GM12875 (cell line): ENCODE results near the gene EXOG.

Experiments
- H3K4me3 ChIP-seq: one replicate; pipeline ENCODE4 v1.5.1; 2011; ENCODE audit warnings: low read depth, low read length, control low read depth
- TF ChIP-seq, protein P1 (sequence below): IDR thresholded peaks from 2 replicates; pipeline ENCODE4 v1.5.1; 2011; ENCODE audit warnings: low read depth, mild to moderate bottlenecking, control low read depth, inconsistent platforms, low read length, moderate library complexity, borderline replicate concordance; ENCODE audit not compliant: insufficient read depth

EXOG gene

DNA sequence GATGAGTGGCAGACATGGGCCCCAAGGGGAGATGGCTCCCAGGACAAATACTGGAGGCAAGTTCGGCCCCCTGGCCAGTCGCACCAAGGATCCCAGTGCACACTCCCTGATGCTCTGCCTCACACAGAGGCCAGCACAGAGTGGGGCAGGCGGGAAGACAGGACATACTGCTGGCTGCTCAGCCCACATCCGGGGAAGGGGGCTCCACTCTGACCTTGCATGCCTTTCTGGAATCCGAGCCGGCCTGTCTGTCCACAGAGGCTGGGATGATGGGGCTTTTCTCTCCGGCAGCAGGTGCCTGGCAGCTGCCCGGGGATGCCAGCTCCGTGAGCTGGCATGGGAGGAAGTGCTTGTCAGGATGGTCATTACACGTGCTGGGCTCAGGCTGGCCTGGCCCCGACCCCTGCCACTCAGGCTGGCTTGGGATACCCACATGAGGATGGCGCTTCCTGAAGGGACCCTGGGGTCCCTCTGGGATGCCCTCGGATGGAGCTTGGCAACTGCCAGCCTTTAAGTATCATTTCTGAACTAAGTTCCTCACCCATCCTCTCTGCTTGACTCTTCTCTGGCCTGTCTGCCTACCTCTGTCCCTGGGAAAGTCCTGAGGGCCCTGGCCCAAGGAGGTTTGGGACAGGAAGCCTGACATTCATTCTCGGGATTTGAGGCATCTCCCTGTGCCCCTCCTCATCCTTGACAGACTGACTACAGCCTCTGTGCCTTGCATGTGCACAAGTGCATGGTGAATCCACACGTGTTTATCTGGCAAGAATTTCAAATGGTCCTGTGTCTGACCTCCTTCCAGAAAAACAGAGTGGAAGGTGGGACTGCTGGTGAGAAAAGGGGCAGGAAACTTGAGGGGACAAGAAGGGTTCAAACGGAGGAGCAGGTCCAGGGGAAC is 46.5 kb downstream of the EXOG start:
- TF ChIP-seq, protein P1, sequence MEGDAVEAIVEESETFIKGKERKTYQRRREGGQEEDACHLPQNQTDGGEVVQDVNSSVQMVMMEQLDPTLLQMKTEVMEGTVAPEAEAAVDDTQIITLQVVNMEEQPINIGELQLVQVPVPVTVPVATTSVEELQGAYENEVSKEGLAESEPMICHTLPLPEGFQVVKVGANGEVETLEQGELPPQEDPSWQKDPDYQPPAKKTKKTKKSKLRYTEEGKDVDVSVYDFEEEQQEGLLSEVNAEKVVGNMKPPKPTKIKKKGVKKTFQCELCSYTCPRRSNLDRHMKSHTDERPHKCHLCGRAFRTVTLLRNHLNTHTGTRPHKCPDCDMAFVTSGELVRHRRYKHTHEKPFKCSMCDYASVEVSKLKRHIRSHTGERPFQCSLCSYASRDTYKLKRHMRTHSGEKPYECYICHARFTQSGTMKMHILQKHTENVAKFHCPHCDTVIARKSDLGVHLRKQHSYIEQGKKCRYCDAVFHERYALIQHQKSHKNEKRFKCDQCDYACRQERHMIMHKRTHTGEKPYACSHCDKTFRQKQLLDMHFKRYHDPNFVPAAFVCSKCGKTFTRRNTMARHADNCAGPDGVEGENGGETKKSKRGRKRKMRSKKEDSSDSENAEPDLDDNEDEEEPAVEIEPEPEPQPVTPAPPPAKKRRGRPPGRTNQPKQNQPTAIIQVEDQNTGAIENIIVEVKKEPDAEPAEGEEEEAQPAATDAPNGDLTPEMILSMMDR: no peak
- no peak overlapping the region for H3K4me3 ChIP-seq

DNA sequence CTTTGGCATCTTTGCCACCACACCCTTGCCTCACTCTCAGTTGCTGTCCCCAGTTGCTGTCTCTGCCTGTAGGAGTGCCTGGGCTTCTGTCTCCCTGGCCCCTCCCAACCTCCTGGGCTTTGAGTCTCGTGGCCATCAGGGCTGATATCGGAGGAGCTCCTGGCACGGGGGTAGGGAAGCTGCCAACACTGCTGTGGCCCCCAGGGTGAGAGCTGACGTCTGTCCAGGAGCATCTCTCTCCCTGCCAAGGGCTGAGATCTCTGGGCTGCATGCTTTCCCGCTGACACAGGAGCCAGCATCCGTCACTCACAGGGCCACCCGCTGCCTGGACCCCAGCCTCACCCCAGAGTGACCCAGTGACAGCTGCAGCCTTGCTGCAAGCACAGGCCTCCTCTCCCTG is 47.4 kb downstream of the EXOG start:
- no peak overlapping the region for H3K4me3 ChIP-seq
- TF ChIP-seq, protein P1: no peak

DNA sequence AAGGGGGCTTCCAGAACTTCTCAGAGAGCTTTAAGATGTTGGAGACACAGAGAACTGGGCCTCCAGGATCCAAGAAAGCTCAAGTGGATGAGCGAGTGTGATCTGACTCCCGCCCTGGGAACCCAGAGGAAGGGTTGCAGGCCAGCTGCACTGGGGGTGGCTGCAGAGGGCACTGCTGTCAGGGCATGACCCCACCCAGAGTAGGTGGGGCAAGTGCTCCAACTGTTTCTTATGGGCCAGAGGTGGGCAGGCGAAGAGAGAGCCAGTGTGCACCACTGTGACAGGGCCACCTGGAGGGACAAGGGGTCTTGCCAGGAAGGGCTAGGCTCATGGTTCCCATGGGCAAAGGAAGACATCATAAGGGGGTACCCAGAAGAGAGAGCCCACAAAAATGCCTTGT is 48.8 kb downstream of the EXOG start:
- TF ChIP-seq, protein P1: no peak
- no peak overlapping the region for H3K4me3 ChIP-seq

DNA sequence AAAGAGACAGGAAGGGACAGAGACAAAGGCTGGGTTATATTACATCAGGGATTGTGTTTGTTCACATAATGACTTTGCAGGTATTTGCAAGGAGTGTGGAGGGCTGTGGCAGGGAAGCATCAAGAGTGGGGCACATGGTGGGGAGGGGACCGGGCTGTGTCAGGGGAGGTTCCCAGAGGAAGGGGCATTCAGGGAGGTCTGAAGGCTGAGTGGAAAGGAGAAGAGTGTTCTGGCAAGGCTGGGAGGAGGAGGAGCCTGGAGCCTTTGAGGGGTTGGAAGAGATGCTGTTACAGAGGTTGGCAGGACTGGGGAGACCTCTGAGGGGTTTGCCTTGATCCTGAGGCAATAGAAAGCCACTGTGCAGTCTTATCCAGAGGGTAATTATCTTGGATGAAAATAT is 49.4 kb downstream of the EXOG start:
- no peak overlapping the region for H3K4me3 ChIP-seq
- TF ChIP-seq, protein P1: no peak

DNA sequence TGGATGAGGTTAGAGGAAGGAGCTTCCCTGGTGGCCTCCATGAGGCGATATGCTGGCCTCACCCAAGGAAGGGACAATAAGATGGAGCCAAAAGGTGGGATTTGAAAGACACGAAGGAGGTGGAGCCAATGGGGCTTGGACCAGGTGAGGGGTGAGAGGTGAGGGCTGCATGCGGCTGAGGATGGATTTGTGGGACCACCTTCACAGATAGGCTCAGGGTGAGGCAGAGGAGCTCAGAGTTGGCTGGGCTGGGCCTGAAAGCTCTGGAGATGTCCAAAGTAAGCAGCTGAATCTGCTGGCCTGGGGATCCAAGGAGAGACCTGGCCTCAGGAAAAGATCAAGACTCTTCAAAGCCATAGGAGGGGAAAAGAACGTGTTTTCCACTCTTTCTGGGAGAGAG is 49.8 kb downstream of the EXOG start:
- H3K4me3 ChIP-seq: no peak overlapping the region
- TF ChIP-seq, protein P1: no peak

DNA sequence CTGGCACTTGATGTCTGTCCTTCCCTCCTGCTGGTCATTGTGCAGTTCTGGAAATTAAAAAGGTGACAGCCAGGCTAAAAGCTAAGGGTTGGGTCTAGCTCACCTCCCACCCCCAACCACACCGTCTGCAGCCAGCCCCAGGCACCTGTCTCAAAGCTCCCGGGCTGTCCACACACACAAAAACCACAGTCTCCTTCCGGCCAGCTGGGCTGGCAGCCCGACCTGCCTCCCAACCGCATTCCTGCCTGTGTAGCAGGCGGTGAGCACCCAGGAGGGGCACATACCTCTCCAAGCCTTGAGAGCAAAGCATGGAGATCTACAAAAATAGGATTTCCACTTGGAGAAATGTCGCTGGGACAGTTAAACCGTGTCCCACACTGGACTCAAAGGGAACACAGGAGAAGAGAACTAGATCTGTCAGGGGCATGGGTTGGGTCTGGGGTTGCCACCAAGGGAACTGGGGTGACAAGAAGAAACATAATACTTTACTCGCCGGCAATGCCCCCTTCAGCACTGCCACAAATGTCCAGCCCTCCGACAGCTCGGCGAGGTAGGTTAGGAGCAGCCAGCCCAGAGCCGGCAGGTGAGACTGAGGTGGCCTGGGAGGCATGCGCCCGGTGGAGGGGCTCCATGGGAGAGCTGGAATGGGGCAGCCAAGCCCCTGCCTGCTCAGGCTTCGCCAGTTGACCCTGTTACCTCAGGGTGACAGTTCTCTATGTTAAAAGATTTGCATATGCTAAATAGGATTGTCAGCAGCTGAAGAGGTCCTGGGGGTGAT is 52.2 kb downstream of the EXOG start:
- TF ChIP-seq, protein P1: no peak
- H3K4me3 ChIP-seq: no peak overlapping the region
